ENCODE data around the gene MAPK8IP3.
"Not testable (repeated sequence)": the region's sequence is repeated elsewhere in the genome, so short reads cannot be mapped to it uniquely, and the experiment has no call there.

MAPK8IP3 gene

GRCh38 chr16:1790611-1791255 is 84.7 kb downstream of the MAPK8IP3 start:
- no peak for DNase-seq

GRCh38 chr16:1791256-1791942 is 85.4 kb downstream of the MAPK8IP3 start:
- no peak for DNase-seq

- no peak for DNase-seq
Observed at GRCh38 chr16:1791943-1792812, 86.2 kb downstream of the MAPK8IP3 start.

GRCh38 chr16:1792836-1793577 is 87.0 kb downstream of the MAPK8IP3 start:
- DNase-seq, result no peak

- DNase-seq, result no peak
Observed at GRCh38 chr16:1793578-1794220, 87.7 kb downstream of the MAPK8IP3 start, which contains the start of gene IGFALS. Gene IGFALS (minus strand): TSS chr16:1793705. CDS start chr16:1793652, 53 bp downstream.

- no peak for DNase-seq
Observed at GRCh38 chr16:1794221-1794871, 88.4 kb downstream of the MAPK8IP3 start.

GRCh38 chr16:1794908-1795666 is 89.1 kb downstream of the MAPK8IP3 start:
- DNase-seq, result no peak

GRCh38 chr16:1799263-1799662 is 93.3 kb downstream of the MAPK8IP3 start:
- not testable (repeated sequence) for DNase-seq

- no peak for DNase-seq
Observed at GRCh38 chr16:1800701-1801100, 94.7 kb downstream of the MAPK8IP3 start.

- DNase-seq, result no peak
Observed at GRCh38 chr16:1807626-1808025, 101.6 kb downstream of the MAPK8IP3 start.

GRCh38 chr16:1808691-1809090 is 102.7 kb downstream of the MAPK8IP3 start:
- DNase-seq, result no peak

GRCh38 chr16:1809281-1809801 is 103.3 kb downstream of the MAPK8IP3 start:
- DNase-seq, result no peak

GRCh38 chr16:1810106-1810505 is 104.1 kb downstream of the MAPK8IP3 start:
- DNase-seq, result no peak

GRCh38 chr16:1810536-1810935 is 104.5 kb downstream of the MAPK8IP3 start:
- DNase-seq, result no peak

GRCh38 chr16:1812732-1813163 is 106.8 kb downstream of the MAPK8IP3 start:
- no peak for DNase-seq

GRCh38 chr16:1815461-1815860 is 109.5 kb downstream of the MAPK8IP3 start:
- DNase-seq, result no peak

- DNase-seq, result no peak
Observed at GRCh38 chr16:1816396-1817275, 110.6 kb downstream of the MAPK8IP3 start.

GRCh38 chr16:1817276-1817589 is 111.2 kb downstream of the MAPK8IP3 start:
- DNase-seq, result no peak

- no peak for DNase-seq
Observed at GRCh38 chr16:1817716-1818115, 111.7 kb downstream of the MAPK8IP3 start.

Measured in activated CD8-positive, alpha-beta memory T cell treated with anti-CD3 and anti-CD28 coated beads for 24 hours (primary cell).